ENCODE results near the gene PLCB2. TPM values are rescaled to one million over a fixed set of nuclear protein-coding genes. Genes with fewer than 3 reads are reported as not detected.

PLCB2 gene
- total RNA-seq, 1 experiment from 2014 or later = 7.4 TPM

DNA sequence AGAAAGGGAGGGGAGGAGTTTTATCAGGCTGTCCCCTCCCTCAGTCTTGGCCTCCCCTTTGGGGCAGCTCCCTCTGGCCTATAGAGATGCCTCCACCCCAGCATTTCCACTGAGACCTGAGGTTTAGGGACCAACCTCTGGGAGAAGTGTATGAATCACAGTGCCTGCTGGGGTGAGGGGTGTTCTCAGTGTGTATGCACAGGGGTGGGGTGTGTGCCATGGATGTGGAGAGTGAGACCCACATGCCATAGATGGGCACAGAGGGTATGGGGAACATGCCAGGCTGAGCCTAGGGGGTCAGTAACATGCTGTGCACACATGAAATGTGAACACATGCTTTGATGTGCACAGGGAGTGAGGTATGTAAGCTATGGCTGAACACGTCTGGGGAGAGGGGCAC lies 12.4 kb downstream of the PLCB2 start:
- Histone ChIP-seq H2BK120ac (ENCODE audit: low read depth, low read length, poor library complexity, severe bottlenecking) (no peak overlapping the region), H3K27me3 (ENCODE audit: insufficient read depth, low read length) (peaks cover 13% of the 10 kb centered on the region; the same call in 1 of the 2 replicates), H3K23ac (ENCODE audit: insufficient read length, low read depth, low read length) (no peak overlapping the region), H2AFZ (ENCODE audit: low read length) (no peak overlapping the region), H3K79me1 (ENCODE audit: insufficient read depth, low read depth, low read length, poor library complexity, severe bottlenecking) (no peaks in the 10 kb centered on the region), H4K5ac (ENCODE audit: insufficient read length, low read depth, low read length) (no peak overlapping the region), H2BK15ac (ENCODE audit: low read depth, low read length) (no peak overlapping the region), H4K20me1 (ENCODE audit: control insufficient read depth, insufficient read depth, insufficient read length) (no peaks in the 10 kb centered on the region), H3K9ac (ENCODE audit: extremely low read depth, insufficient read length, low read length) (no peak overlapping the region), H3K9me3 (ENCODE audit: control insufficient read depth, low read depth, low read length) (no peaks in the 10 kb centered on the region), H2BK5ac (ENCODE audit: insufficient read length, low read length) (no peak overlapping the region), H2BK20ac (ENCODE audit: low read depth, low read length, poor library complexity, severe bottlenecking) (no peak overlapping the region), H3K18ac (ENCODE audit: insufficient read length, low read depth, low read length) (no peak overlapping the region), H3T11ph (ENCODE audit: low read length) (no peak overlapping the region), H3K14ac (ENCODE audit: insufficient read depth, low read length) (no peak overlapping the region), H4K8ac (replicated peaks; ENCODE audit: insufficient read length, low read depth, low read length) (no peak overlapping the region), H3K4me1 (ENCODE audit: insufficient read depth, low read length) (peaks cover 3% of the 10 kb centered on the region), H3K4me2 (ENCODE audit: insufficient read depth, insufficient read length, low read length) (no peak overlapping the region), H3K56ac (ENCODE audit: insufficient read length, low read depth, low read length) (no peak overlapping the region), H3K23me2 (ENCODE audit: insufficient read length, low read depth, low read length, poor library complexity, severe bottlenecking) (peaks cover 8% of the 10 kb centered on the region), H2AK5ac (ENCODE audit: insufficient read length, low read length) (no peak overlapping the region), H2BK12ac (ENCODE audit: insufficient read length, low read depth, low read length) (no peak overlapping the region), H3K79me2 (ENCODE audit: insufficient read depth, low read length) (no peaks in the 10 kb centered on the region), H4K91ac (ENCODE audit: insufficient read length, low read depth, low read length) (no peak overlapping the region), H3K4ac (ENCODE audit: low read depth, low read length) (no peak overlapping the region), H3K27ac (ENCODE audit: insufficient read length, low read depth, low read length) (no peak overlapping the region)
- Mint-ChIP-seq H3K27me3 (ENCODE audit: low read depth) (peaks cover 70% of the 10 kb centered on the region), H3K27ac (no peak overlapping the region), H3K4me1 (peaks cover 12 to 25% of the 10 kb centered on the region in 2 experiments), H3K9me3 (peaks cover 10% of the 10 kb centered on the region in 2 experiments), H3K36me3 (ENCODE audit: insufficient read depth in 1 of 3, low read depth in 3 of 3) (peaks cover 0 to 11% (median 5%) of the 10 kb centered on the region in 3 experiments; a peak in 5 of 7 replicates), H3K4me3 (no peak overlapping the region)
- no CpG with 5 or more reads among the region's 1 CpG for WGBS (ENCODE audit: extremely low coverage, insufficient read length, low lambda C conversion rate)
- no peak for DNase-seq
- TF ChIP-seq CTCF (conservative IDR thresholded peaks at IDR 0.05) = no peak

Measured in H9 (cell line).